GM12872 (cell line): ENCODE data around the gene TPRG1.

Experiments used
- CTCF ChIP-seq: IDR thresholded peaks from 3 replicates; pipeline ENCODE4 v1.5.1; 2011; ENCODE audit warnings: low read depth, mild to moderate bottlenecking, low read length, moderate library complexity; ENCODE audit not compliant: insufficient read depth

The TPRG1 gene

GRCh38 chr3:189229196-189229828, 57.5 kb downstream of the TPRG1 start:
- no peak for TF ChIP-seq CTCF

GRCh38 chr3:189232790-189233189, 61.0 kb downstream of the TPRG1 start:
- TF ChIP-seq CTCF: no peak

- TF ChIP-seq CTCF: peak; percentile 48
Observed at GRCh38 chr3:189233225-189233858, 61.6 kb downstream of the TPRG1 start.

GRCh38 chr3:189235214-189235613, 63.4 kb downstream of the TPRG1 start:
- TF ChIP-seq CTCF: no peak

- no peak for TF ChIP-seq CTCF
Observed at GRCh38 chr3:189236352-189236751, 64.6 kb downstream of the TPRG1 start.

GRCh38 chr3:189237526-189237925, 65.8 kb downstream of the TPRG1 start:
- TF ChIP-seq CTCF: no peak

- TF ChIP-seq CTCF: no peak
Observed at GRCh38 chr3:189238071-189238470, 66.3 kb downstream of the TPRG1 start.

- TF ChIP-seq CTCF: no peak
Observed at GRCh38 chr3:189239616-189240015, 67.8 kb downstream of the TPRG1 start.
